Measurements from ENCODE around the gene ITGA7. TPM values are rescaled to one million over a fixed set of nuclear protein-coding genes. Genes with fewer than 3 reads are reported as not detected.
A peak's percentile ranks its signal among the peaks of the same experiment; 100 is the strongest.

Gene ITGA7
- total RNA-seq: 23.6 TPM

- Histone ChIP-seq H3K27ac (peak within 1 kb of the TSS; percentile 69), H3K4me1 (peaks cover 18% of the 10 kb centered on the region), H3K27me3 (no peaks in the 10 kb centered on the region), H3K36me3 (no peaks in the 10 kb centered on the region), H3K9me3 (no peaks in the 10 kb centered on the region), H3K4me3 (peak within 1 kb of the TSS; percentile 53 to 66)
- TF ChIP-seq POLR2AphosphoS5 (IDR thresholded peaks at IDR 0.05; ENCODE audit: insufficient read depth in 1 of 2, low read depth in 1 of 2) (peak in 1 of 2 donors; percentile 18), POLR2A (IDR thresholded peaks at IDR 0.05) (no peak), CTCF (IDR thresholded peaks at IDR 0.05) (no peak)
- DNase-seq (ENCODE audit: extremely low spot score in 2 of 2): no peak
- intact Hi-C loops (cut with DNase I): no loop called here
Measured at GRCh38 chr12:55707841-55708694, at the start of gene ITGA7. Gene ITGA7 (minus strand): TSS chr12:55707904. CDS start chr12:55707682, 222 bp downstream.

GRCh38 chr12:55755246-55755645 lies 47.5 kb upstream of the ITGA7 start:
- no peak overlapping the region for H3K27ac ChIP-seq
- no peaks in the 10 kb centered on the region for H3K9me3 ChIP-seq
- no peak for DNase-seq (ENCODE audit: extremely low spot score in 2 of 2)
- no peak for TF ChIP-seq POLR2AphosphoS5 (IDR thresholded peaks at IDR 0.05; ENCODE audit: insufficient read depth in 1 of 2, low read depth in 1 of 2)
- H3K4me1 ChIP-seq: no peaks in the 10 kb centered on the region
- H3K27me3 ChIP-seq: no peaks in the 10 kb centered on the region
- intact Hi-C loops (cut with DNase I): no loop called here
- no peak overlapping the region for H3K4me3 ChIP-seq
- H3K36me3 ChIP-seq: peaks cover 0 to 59% of the 10 kb centered on the region in 2 donors

- TF ChIP-seq POLR2A (IDR thresholded peaks at IDR 0.05): no peak
- no peak for TF ChIP-seq POLR2AphosphoS5 (IDR thresholded peaks at IDR 0.05; ENCODE audit: insufficient read depth in 1 of 2, low read depth in 1 of 2)
- no peak for TF ChIP-seq CTCF (IDR thresholded peaks at IDR 0.05)
Measured at GRCh38 chr12:55748230-55748993, 40.7 kb upstream of the ITGA7 start.

GRCh38 chr12:55746913-55747231 lies 39.2 kb upstream of the ITGA7 start:
- Histone ChIP-seq H3K27me3 (no peaks in the 10 kb centered on the region), H3K27ac (no peak overlapping the region), H3K4me3 (no peak overlapping the region), H3K9me3 (no peaks in the 10 kb centered on the region), H3K36me3 (peaks cover 0 to 9% of the 10 kb centered on the region in 2 donors), H3K4me1 (peaks cover 37% of the 10 kb centered on the region)
- no peak for DNase-seq (ENCODE audit: extremely low spot score in 2 of 2)
- intact Hi-C loops (cut with DNase I): loop anchor here (10.0 kb wide), 1 partner anchor 48 kb away; no protein-coding TSS in a partner anchor
- TF ChIP-seq POLR2A (IDR thresholded peaks at IDR 0.05) (no peak), CTCF (IDR thresholded peaks at IDR 0.05) (no peak), POLR2AphosphoS5 (IDR thresholded peaks at IDR 0.05; ENCODE audit: insufficient read depth in 1 of 2, low read depth in 1 of 2) (no peak)

More at GRCh38 chr12:55748230-55748993, 40.7 kb upstream of the ITGA7 start:
- H3K36me3 ChIP-seq: peaks cover 0 to 25% of the 10 kb centered on the region in 2 donors
- no peak overlapping the region for H3K27ac ChIP-seq
- H3K9me3 ChIP-seq: no peaks in the 10 kb centered on the region
- no peak for DNase-seq (ENCODE audit: extremely low spot score in 2 of 2)
- no peaks in the 10 kb centered on the region for H3K27me3 ChIP-seq
- intact Hi-C loops (cut with DNase I): loop anchor here (10.0 kb wide), 1 partner anchor 46 kb away; no protein-coding TSS in a partner anchor
- peaks cover 30% of the 10 kb centered on the region for H3K4me1 ChIP-seq
- no peak overlapping the region for H3K4me3 ChIP-seq

- peaks cover 0 to 5% of the 10 kb centered on the region in 2 donors for H3K36me3 ChIP-seq
- intact Hi-C loops (cut with DNase I): loop anchor here (10.0 kb wide), 1 partner anchor 48 kb away; no protein-coding TSS in a partner anchor
- H3K27me3 ChIP-seq: no peaks in the 10 kb centered on the region
- peaks cover 37% of the 10 kb centered on the region for H3K4me1 ChIP-seq
- H3K4me3 ChIP-seq: peak overlapping the region in 1 of 2 donors; percentile 22
- H3K9me3 ChIP-seq: no peaks in the 10 kb centered on the region
- peak overlapping the region; percentile 80 for H3K27ac ChIP-seq
- no peak for TF ChIP-seq POLR2AphosphoS5 (IDR thresholded peaks at IDR 0.05; ENCODE audit: insufficient read depth in 1 of 2, low read depth in 1 of 2)
- no peak for TF ChIP-seq POLR2A (IDR thresholded peaks at IDR 0.05)
- no peak for TF ChIP-seq CTCF (IDR thresholded peaks at IDR 0.05)
- DNase-seq (ENCODE audit: extremely low spot score in 2 of 2): no peak
Measured at GRCh38 chr12:55746174-55746912, 38.6 kb upstream of the ITGA7 start.
